ENCODE measurements around the gene ST8SIA6.

The ST8SIA6 gene

DNA sequence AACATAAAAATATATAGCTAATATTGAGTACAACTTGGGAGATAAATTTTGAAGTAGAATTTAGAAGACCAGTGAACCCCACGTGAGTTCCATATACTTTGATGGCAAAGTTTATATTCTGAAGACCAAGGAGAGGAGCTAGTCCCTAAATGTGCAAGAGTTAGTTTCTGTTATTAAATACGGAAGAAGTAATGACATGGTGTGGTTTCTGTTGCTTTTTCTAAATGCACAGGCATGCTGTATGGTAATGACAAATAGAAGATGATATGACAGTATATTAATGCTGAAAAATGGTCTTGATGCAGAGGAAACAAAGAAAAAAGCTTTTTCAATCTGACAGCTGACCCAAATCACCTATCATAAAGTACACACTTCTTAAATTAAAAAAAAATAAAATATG is 101.8 kb downstream of the ST8SIA6 start:
- H3K27me3 ChIP-seq (ENCODE audit: control insufficient read depth in 1 of 2, insufficient read depth in 2 of 2, low read length in 2 of 2), result no peaks in the 10 kb centered on the region
- H3K4me1 ChIP-seq (ENCODE audit: insufficient read depth, low read length), result no peaks in the 10 kb centered on the region
- H3K9me3 ChIP-seq (ENCODE audit: low read length), result no peaks in the 10 kb centered on the region
- H3K27ac ChIP-seq (ENCODE audit: low read depth, low read length), result no peak overlapping the region
- no peak overlapping the region for H3K9ac ChIP-seq (ENCODE audit: low read length)
- H3K36me3 ChIP-seq (ENCODE audit: insufficient read depth, low read length), result no peaks in the 10 kb centered on the region
- no peak overlapping the region for H3K4me3 ChIP-seq (ENCODE audit: low read depth in 1 of 2, low read length in 2 of 2)

DNA sequence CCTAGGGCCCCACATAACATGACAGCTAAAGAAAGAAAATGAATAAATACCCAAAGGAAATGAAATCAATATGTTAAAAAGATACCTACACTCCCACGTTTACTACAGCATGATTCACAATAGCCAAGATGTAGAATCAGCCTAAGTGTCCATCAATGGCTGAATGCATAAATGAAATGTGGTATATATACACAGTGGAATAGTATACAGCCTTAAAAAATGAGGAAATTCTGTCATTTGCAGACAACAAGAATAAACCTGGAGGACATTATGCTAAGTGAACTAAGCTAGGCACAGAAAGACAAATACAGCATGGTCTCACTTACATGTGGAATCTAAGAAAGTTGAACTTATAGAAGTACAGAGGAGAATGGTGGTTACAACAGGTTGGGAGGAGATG is 102.9 kb downstream of the ST8SIA6 start:
- H3K4me1 ChIP-seq (ENCODE audit: insufficient read depth, low read length), result no peaks in the 10 kb centered on the region
- no peaks in the 10 kb centered on the region for H3K27me3 ChIP-seq (ENCODE audit: control insufficient read depth in 1 of 2, insufficient read depth in 2 of 2, low read length in 2 of 2)
- H3K9ac ChIP-seq (ENCODE audit: low read length), result no peak overlapping the region
- no peaks in the 10 kb centered on the region for H3K36me3 ChIP-seq (ENCODE audit: insufficient read depth, low read length)
- no peak overlapping the region for H3K4me3 ChIP-seq (ENCODE audit: low read depth in 1 of 2, low read length in 2 of 2)
- H3K27ac ChIP-seq (ENCODE audit: low read depth, low read length), result no peak overlapping the region
- H3K9me3 ChIP-seq (ENCODE audit: low read length), result no peaks in the 10 kb centered on the region

DNA sequence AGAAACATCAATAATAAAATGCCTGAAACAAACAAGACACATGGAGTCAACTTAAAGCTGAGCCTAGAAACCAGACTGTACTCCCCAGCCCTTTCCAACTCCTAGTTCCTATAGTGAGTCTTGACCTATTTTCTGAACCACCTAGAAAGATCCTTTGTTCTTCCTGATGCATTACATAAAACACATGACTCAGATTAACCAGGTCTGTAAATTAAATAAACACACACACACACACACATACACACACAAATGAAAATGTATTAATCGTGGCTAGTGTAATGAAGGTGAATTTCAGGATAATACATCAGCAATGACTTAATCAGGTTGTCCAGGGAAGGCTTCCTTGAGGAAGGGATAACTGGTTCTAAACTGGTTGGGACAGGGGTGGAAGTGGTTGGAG is 104.7 kb downstream of the ST8SIA6 start:
- no peaks in the 10 kb centered on the region for H3K9me3 ChIP-seq (ENCODE audit: low read length)
- H3K4me3 ChIP-seq (ENCODE audit: low read depth in 1 of 2, low read length in 2 of 2), result no peak overlapping the region
- no peak overlapping the region for H3K9ac ChIP-seq (ENCODE audit: low read length)
- H3K27me3 ChIP-seq (ENCODE audit: control insufficient read depth in 1 of 2, insufficient read depth in 2 of 2, low read length in 2 of 2), result no peaks in the 10 kb centered on the region
- no peak overlapping the region for H3K27ac ChIP-seq (ENCODE audit: low read depth, low read length)
- H3K36me3 ChIP-seq (ENCODE audit: insufficient read depth, low read length), result no peaks in the 10 kb centered on the region
- H3K4me1 ChIP-seq (ENCODE audit: insufficient read depth, low read length), result no peaks in the 10 kb centered on the region

DNA sequence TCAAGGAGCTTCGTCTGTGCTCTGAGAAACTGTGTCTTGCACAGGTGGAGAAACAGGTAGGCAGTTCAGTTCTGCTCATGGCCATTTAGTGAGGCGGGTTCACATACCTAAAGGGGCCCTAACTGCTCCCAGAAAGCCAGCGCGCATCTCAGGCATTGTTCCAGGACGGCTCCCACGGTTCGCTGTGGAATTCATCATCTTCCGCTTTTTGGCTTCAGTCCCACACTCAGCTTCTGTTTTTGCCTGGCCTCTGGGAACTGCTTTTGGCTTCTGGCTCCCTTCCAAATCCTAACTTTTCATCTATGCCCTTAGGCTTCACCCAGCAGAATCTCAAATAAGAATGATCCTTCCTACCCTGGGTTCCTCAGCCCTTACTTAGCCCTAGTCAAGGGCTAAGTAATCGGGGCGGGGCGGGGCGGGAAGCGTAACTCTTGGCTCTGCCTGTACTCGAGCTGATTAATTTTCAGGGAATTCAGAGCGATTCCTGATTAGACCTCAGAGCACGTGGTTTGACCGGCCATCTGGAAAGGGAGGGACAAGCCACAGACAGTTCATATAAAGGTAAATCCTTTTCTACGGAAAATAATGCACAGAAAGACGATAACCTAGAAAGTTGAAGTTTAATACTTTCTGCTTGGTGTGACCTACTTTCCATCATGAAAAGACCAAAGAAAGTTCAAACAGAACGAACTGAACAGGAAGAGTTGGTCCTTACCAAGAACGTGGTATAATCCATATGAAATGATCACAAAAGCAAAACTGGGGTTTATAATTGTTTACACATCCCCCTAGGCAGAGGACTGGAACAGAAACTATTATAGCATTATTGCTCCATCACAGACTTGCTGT is 105.7 kb downstream of the ST8SIA6 start:
- Histone ChIP-seq H3K4me3 (ENCODE audit: low read depth in 1 of 2, low read length in 2 of 2) (peak overlapping the region in 1 of 2 donors; percentile 21), H3K27me3 (ENCODE audit: control insufficient read depth in 1 of 2, insufficient read depth in 2 of 2, low read length in 2 of 2) (no peaks in the 10 kb centered on the region), H3K4me1 (ENCODE audit: insufficient read depth, low read length) (no peaks in the 10 kb centered on the region), H3K9me3 (ENCODE audit: low read length) (no peaks in the 10 kb centered on the region), H3K9ac (ENCODE audit: low read length) (no peak overlapping the region), H3K27ac (ENCODE audit: low read depth, low read length) (no peak overlapping the region), H3K36me3 (ENCODE audit: insufficient read depth, low read length) (no peaks in the 10 kb centered on the region)

DNA sequence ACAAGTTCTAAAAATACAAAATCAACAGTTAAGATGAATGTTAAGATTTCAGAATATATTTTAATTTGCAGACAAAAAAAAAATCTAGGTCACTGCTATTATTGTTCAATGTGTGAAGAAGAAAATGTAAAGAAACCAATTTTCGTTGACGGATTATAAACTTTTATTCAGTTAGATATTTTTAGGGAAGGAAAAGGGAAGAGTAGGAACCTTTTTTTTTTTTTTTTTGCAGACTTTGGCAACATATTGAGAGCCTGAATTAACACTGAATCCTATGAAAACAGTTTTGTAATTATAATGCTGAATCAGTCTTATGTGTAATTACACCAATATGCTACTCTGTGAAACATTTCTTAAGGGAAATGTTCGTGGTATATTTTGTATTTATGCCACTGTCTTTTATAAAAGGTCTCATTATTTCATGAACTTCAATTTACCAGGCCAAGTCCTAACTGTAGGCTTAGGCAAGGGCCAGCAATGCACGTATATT is 106.3 kb downstream of the ST8SIA6 start:
- no peaks in the 10 kb centered on the region for H3K9me3 ChIP-seq (ENCODE audit: low read length)
- no peaks in the 10 kb centered on the region for H3K27me3 ChIP-seq (ENCODE audit: control insufficient read depth in 1 of 2, insufficient read depth in 2 of 2, low read length in 2 of 2)
- no peaks in the 10 kb centered on the region for H3K4me1 ChIP-seq (ENCODE audit: insufficient read depth, low read length)
- H3K4me3 ChIP-seq (ENCODE audit: low read depth in 1 of 2, low read length in 2 of 2), result peak overlapping the region in 1 of 2 donors; percentile 21
- no peak overlapping the region for H3K9ac ChIP-seq (ENCODE audit: low read length)
- H3K36me3 ChIP-seq (ENCODE audit: insufficient read depth, low read length), result no peaks in the 10 kb centered on the region
- H3K27ac ChIP-seq (ENCODE audit: low read depth, low read length), result no peak overlapping the region

DNA sequence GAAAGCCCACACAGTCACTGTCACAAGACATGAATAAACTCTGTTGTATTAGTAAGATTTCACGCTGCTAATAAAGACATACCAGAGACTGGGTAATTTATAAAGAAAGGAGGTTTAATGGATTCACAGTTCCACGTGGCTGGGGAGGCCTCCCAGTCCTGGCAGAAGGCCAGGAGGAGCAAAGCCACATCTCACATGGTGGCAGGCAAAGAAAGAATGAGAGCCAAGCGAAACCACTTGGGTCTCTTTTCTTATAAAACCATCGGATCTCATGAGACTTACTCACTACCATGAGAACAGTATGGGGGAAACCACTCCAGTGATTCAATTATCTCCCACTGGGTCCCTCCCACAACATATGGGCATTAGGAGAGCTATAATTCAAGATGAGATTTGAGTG is 110.2 kb downstream of the ST8SIA6 start:
- Histone ChIP-seq H3K9ac (ENCODE audit: low read length) (no peak overlapping the region), H3K4me3 (ENCODE audit: low read depth in 1 of 2, low read length in 2 of 2) (no peak overlapping the region), H3K36me3 (ENCODE audit: insufficient read depth, low read length) (no peaks in the 10 kb centered on the region)

DNA sequence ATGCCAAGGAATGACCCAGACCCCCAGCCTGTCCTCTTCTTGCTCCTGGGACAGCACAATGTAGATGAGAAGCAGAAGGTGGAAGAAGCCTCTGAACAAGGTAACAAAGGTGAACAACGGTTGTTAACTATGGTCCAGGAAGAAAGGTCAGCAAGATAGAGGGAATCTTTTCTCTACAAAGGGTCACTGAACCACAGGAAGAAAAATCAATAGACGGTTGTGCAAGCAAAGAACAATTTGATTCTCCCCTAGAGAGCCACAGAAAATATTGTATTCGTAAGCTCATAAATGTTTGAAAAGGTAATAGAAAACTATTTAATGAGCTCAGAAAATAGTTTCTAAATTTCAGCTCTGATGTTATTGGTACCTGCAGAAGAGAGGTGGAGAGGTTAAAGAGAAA is 111.3 kb downstream of the ST8SIA6 start:
- Histone ChIP-seq H3K27ac (ENCODE audit: low read depth, low read length) (no peak overlapping the region), H3K4me3 (ENCODE audit: low read depth in 1 of 2, low read length in 2 of 2) (no peak overlapping the region), H3K9ac (ENCODE audit: low read length) (no peak overlapping the region), H3K4me1 (ENCODE audit: insufficient read depth, low read length) (no peaks in the 10 kb centered on the region), H3K27me3 (ENCODE audit: control insufficient read depth in 1 of 2, insufficient read depth in 2 of 2, low read length in 2 of 2) (no peaks in the 10 kb centered on the region), H3K36me3 (ENCODE audit: insufficient read depth, low read length) (no peaks in the 10 kb centered on the region), H3K9me3 (ENCODE audit: low read length) (no peaks in the 10 kb centered on the region)

More for the DNA sequence above, 110.2 kb downstream of the ST8SIA6 start:
- Histone ChIP-seq H3K4me1 (ENCODE audit: insufficient read depth, low read length) (no peaks in the 10 kb centered on the region), H3K27ac (ENCODE audit: low read depth, low read length) (no peak overlapping the region), H3K9me3 (ENCODE audit: low read length) (no peaks in the 10 kb centered on the region), H3K27me3 (ENCODE audit: control insufficient read depth in 1 of 2, insufficient read depth in 2 of 2, low read length in 2 of 2) (no peaks in the 10 kb centered on the region)

DNA sequence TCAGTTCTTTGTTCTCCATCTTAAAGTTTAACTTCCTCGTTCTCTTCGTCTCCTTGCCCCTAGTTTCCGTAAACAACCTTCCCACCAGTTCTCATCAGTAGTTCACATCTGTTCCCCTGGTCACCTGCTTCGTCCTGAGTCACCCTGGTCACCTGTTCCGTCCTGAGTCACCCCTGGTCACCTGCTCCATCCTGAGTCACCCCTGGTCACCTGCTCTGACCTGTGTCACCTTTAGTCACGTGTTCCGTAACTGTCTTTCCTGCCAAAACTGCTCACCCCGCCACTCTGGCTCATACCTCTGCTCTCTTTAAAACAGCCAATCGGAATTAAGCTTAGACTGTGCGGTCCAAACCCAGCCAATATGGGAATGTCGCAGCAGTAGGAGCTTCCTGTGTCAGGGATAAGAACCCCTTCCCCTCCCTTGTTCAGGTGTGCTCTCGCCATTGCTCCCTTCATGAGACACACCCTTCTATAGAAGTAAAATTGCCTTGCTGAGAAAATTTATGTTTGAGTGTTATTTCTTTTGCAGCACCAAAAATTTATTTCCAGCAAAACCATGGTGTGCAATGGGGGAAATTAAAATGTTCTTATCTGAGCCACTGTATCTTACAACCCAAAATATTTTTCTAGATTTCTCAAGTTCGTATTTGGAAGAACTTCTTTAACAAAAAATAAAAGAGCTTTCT is 114.1 kb downstream of the ST8SIA6 start:
- H3K27me3 ChIP-seq (ENCODE audit: control insufficient read depth in 1 of 2, insufficient read depth in 2 of 2, low read length in 2 of 2), result no peaks in the 10 kb centered on the region
- H3K4me3 ChIP-seq (ENCODE audit: low read depth in 1 of 2, low read length in 2 of 2), result no peak overlapping the region
- no peak overlapping the region for H3K27ac ChIP-seq (ENCODE audit: low read depth, low read length)

DNA sequence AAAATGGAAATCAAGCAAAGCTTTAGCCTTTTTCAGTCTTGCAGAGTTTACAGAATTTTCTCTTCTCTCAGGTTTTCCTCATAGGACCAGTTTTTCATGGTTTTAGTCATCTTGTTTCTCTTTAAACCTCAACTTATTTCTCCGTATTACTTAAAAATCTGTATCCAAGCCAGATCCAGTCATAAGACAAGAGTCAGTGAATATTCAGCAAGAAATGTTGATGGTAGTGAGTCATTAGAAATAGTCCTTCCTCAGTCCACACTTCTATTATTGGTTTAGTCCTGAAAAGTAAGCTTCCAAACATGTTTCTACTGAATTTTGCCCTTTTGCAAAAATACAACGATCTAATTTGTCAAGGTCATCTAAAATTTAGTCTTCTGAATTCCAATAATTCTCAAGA is 119.3 kb downstream of the ST8SIA6 start:
- Histone ChIP-seq H3K9ac (ENCODE audit: low read length) (no peak overlapping the region), H3K27ac (ENCODE audit: low read depth, low read length) (no peak overlapping the region), H3K4me1 (ENCODE audit: insufficient read depth, low read length) (no peaks in the 10 kb centered on the region), H3K27me3 (ENCODE audit: control insufficient read depth in 1 of 2, insufficient read depth in 2 of 2, low read length in 2 of 2) (no peaks in the 10 kb centered on the region), H3K36me3 (ENCODE audit: insufficient read depth, low read length) (no peaks in the 10 kb centered on the region), H3K9me3 (ENCODE audit: low read length) (no peaks in the 10 kb centered on the region), H3K4me3 (ENCODE audit: low read depth in 1 of 2, low read length in 2 of 2) (no peak overlapping the region)

More for the DNA sequence above, 114.1 kb downstream of the ST8SIA6 start:
- H3K36me3 ChIP-seq (ENCODE audit: insufficient read depth, low read length), result no peaks in the 10 kb centered on the region
- no peaks in the 10 kb centered on the region for H3K4me1 ChIP-seq (ENCODE audit: insufficient read depth, low read length)
- no peaks in the 10 kb centered on the region for H3K9me3 ChIP-seq (ENCODE audit: low read length)
- no peak overlapping the region for H3K9ac ChIP-seq (ENCODE audit: low read length)

DNA sequence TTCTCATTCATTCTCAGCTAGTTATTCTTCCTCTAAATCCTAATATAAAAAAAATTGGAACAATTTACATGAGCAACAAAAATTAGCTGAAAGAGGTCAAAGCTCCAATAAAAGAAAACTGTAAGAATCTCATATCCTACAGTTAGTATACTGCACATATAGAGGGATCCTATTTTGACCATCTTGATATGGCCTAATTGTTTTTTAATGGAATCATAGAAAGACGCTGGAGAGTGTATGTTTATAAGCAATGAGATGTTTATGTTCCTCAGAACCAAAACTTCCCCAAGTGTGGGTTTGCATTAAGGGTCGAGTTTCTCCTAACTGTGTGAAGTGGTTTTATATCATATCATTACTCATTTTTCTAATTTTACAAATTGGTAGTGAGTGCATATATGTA is 123.9 kb downstream of the ST8SIA6 start:
- Histone ChIP-seq H3K4me1 (ENCODE audit: insufficient read depth, low read length) (no peaks in the 10 kb centered on the region), H3K9ac (ENCODE audit: low read length) (no peak overlapping the region), H3K27ac (ENCODE audit: low read depth, low read length) (no peak overlapping the region), H3K36me3 (ENCODE audit: insufficient read depth, low read length) (no peaks in the 10 kb centered on the region), H3K27me3 (ENCODE audit: control insufficient read depth in 1 of 2, insufficient read depth in 2 of 2, low read length in 2 of 2) (no peaks in the 10 kb centered on the region), H3K4me3 (ENCODE audit: low read depth in 1 of 2, low read length in 2 of 2) (no peak overlapping the region), H3K9me3 (ENCODE audit: low read length) (no peaks in the 10 kb centered on the region)

DNA sequence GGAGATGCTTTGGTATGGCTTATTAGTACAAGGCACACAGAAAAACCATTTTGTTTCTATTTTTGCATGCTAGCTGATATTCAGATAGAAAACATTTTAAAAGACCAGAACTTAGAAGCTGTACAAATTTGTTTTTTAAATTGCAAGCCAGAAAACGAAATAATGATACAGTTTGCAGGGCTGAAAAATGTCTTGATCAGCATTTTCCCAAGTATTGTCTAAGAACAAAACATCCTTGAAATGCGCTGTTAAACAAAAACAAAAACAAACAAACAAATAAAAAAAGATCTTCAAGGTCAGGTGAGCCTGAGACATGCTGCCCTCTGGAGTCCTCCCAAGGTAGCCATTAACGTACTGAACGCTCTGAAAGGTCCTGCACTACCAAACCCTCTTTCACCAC is 128.0 kb downstream of the ST8SIA6 start:
- H3K4me1 ChIP-seq (ENCODE audit: insufficient read depth, low read length), result no peaks in the 10 kb centered on the region
- no peaks in the 10 kb centered on the region for H3K27me3 ChIP-seq (ENCODE audit: control insufficient read depth in 1 of 2, insufficient read depth in 2 of 2, low read length in 2 of 2)
- no peaks in the 10 kb centered on the region for H3K36me3 ChIP-seq (ENCODE audit: insufficient read depth, low read length)
- H3K9ac ChIP-seq (ENCODE audit: low read length), result no peak overlapping the region
- H3K27ac ChIP-seq (ENCODE audit: low read depth, low read length), result no peak overlapping the region
- no peak overlapping the region for H3K4me3 ChIP-seq (ENCODE audit: low read depth in 1 of 2, low read length in 2 of 2)
- H3K9me3 ChIP-seq (ENCODE audit: low read length), result no peaks in the 10 kb centered on the region

All from muscle layer of colon (tissue), 2 donors.